Heart left ventricle (tissue), 16 donors: ENCODE results near the gene ADAMTS18. TPM values are rescaled to one million over a fixed set of nuclear protein-coding genes. Genes with fewer than 3 reads are reported as not detected.

Experiments used
- ATAC-seq, 4 donors: fragments of 200-7000 bp; cut with Tn5 transposase; one replicate each; pipeline ENCODE4 v1.9.1; 2020 to 2022; ENCODE audit warnings: moderate library complexity in 4 of 4, mild to moderate bottlenecking in 3 of 4, moderate number of reproducible peaks in 1 of 4
- DNase-seq, 5 donors: peaks; one replicate each; pipeline ENCODE4 v3.0.0-alpha.2; 2020
- H3K27ac ChIP-seq, 12 donors: fragments of 200-600 bp; sonication (generic) in 4 of 12; one replicate each; pipeline versions ENCODE4 v1.5.0 to v1.8.0; 2016 to 2022; ENCODE audit warnings: mild to moderate bottlenecking in 2 of 12
- H3K27me3 ChIP-seq, 9 donors: fragments of 200-600 bp; sonication (generic) in 2 of 9; one replicate each; pipeline versions ENCODE4 v1.5.1 to v1.8.0; 2016 to 2022; ENCODE audit warnings: mild to moderate bottlenecking in 3 of 9
- H3K36me3 ChIP-seq, 9 donors: fragments of 200-600 bp; sonication (generic) in 2 of 9; one replicate each; pipeline versions ENCODE4 v1.5.0 to v1.8.0; 2018 to 2022; ENCODE audit warnings: mild to moderate bottlenecking in 2 of 9
- H3K4me1 ChIP-seq, 12 donors: fragments of 200-600 bp; sonication (generic) in 4 of 12; one replicate each; pipeline versions ENCODE4 v1.5.0 to v1.8.0; 2016 to 2022; ENCODE audit warnings: mild to moderate bottlenecking in 3 of 12
- H3K4me3 ChIP-seq, 12 donors: fragments of 200-600 bp; sonication (generic) in 4 of 12; one replicate each; pipeline versions ENCODE4 v1.5.0 to v1.8.0; 2017 to 2022; ENCODE audit warnings: mild to moderate bottlenecking in 9 of 12, moderate library complexity in 4 of 12
- H3K9me3 ChIP-seq, 12 donors: fragments of 200-600 bp; sonication (generic) in 4 of 12; one replicate each; pipeline versions ENCODE4 v1.5.0 to v1.8.0; 2016 to 2022; ENCODE audit warnings: mild to moderate bottlenecking in 1 of 12
- POLR2A ChIP-seq, 2 donors: fragments of 450-650 bp; IDR thresholded peaks; one replicate each; pipeline ENCODE4 v1.6.1; 2017; ENCODE audit warnings: antibody characterized with exemption in 2 of 2, mild to moderate bottlenecking in 2 of 2, moderate library complexity in 2 of 2
- WGBS, 4 donors: extraction: QIAGEN DNeasy Blood & Tissue Kit in 2 of 4; methylation state at CpG; one replicate each; pipeline versions ENCODE4 v1.1.5 to v1.1.7; 2013 to 2018; 5-methylcytosine and 5-hydroxymethylcytosine counted together
- intact Hi-C, 10 donors: fragments of 100-400 bp; cut with DNase I; formaldehyde crosslinking; loops; one replicate each; pipeline versions ENCODE4 v1.11.1 to v1.14.2; 2022
- polyA plus RNA-seq, 2 donors: library from polyadenylated mRNA; stranded (reverse); fragments of 200-250 nt; gene quantifications; one replicate each; pipeline ENCODE4 v1.2.3, GENCODE V29; 2013
- total RNA-seq, 9 donors: library from RNA; depleted of rRNA in 2 of 9; stranded (reverse); fragments of >200 nt in 2 of 9; fragmentation: NEBNext Ultra II Directional in 3 of 9; extraction: Animal tissue kit (Norgen Biotek cat#: 25700) in 3 of 9; gene quantifications; one replicate each; pipeline versions ENCODE4 v1.1.0 to v1.2.4, GENCODE V29; 2016 to 2023
- TF ChIP-seq, protein P1 (sequence below), 12 donors: fragments of 200-600 bp; sonication (generic) in 4 of 12; IDR thresholded peaks; one replicate each; pipeline versions ENCODE4 v1.5.0 to v1.8.0; 2018 to 2022; ENCODE audit warnings: antibody characterized with exemption in 12 of 12, mild to moderate bottlenecking in 5 of 12
- donor health status: ischemic (EF 13 %, LVEDD 7.1; RV severe dilation, severe dysfunction).
- donor health status: healthy with polysubstance abuse.
- donor health status: DM: no; HTN: yes; CAD: no.
- donor health status: DM: no; HTN: no; CAD: no.
- donor health status: ischemic (EF 25% LVEDD 6.9; RV normal size, moderate dysfunction).
- donor health status: ischemic (EF 25% LVEDD 5.7; RV mildly dilated, moderate dysfunction).
- donor health status: healthy.
- donor health status: DM: yes; HTN: yes; CAD: no.
- donor health status: ischemic (EF 35%, LVEDD 5.7; RV mildly dilated, moderate dysfunction).
- donor health status: nonischemic (EF 11% LVEDD 7.7; RV severe dilation, severe dysfunction).
- donor health status: DM: yes; HTN: yes; CAD: no.
- donor health status: PGD.
- donor health status: ischemic (EF 29% LVEDD 5.4; RV normal size, mild dysfunction).
- donor health status: nonischemic (EF 23%, LVEDD 6.1; RV moderate dilation, normal function).

ADAMTS18 gene
- total and polyA plus RNA-seq, 11 donors, result 0.10 to 0.69 (median 0.14) TPM; not detected in 8

DNA sequence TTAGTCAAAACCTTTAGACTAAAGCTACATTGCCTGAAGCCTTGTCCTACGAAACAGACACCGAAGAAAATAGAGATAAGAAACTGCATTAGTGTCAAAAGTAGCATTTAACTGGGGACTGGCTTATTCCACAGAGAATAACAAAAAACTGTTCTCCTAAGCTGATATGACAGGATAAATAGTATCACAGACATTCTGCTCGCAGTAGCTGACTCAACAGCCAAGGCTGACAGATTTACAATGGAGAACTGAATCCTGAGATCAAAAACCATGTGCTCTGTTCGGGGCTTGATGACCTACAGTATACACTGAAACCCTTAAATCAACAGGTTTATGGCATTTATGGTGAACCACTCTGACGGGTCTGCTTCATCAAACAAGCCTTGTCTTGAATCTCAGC is 25.5 kb downstream of the ADAMTS18 start:
- intact Hi-C loops, result no loop called here
- H3K4me3 ChIP-seq, result no peak overlapping the region

DNA sequence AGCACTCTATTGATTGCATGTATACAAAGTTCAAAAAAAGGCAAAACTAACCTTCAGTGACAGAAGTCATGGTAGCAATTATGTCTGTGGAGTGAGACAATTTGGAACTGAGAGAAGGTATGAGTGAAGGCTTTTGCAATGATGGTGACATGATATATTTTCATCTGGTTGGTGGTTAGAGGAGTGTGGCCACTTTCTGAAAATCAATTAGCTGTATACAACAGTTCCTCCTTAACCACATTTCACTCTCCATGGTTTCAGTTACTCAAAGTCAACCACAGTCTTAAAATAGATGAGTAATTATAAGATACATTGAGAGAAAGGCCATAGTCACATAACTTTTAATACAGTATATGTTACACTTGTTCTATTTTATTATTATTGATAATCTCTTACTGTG is 26.2 kb downstream of the ADAMTS18 start:
- no peaks in the 10 kb centered on the region for H3K4me1 ChIP-seq
- no peak for ATAC-seq
- H3K9me3 ChIP-seq, result peaks cover 0 to 20% (median 4%) of the 10 kb centered on the region in 12 donors
- DNase-seq, result no peak
- H3K36me3 ChIP-seq, result no peaks in the 10 kb centered on the region
- no peak overlapping the region for H3K27ac ChIP-seq
- H3K4me3 ChIP-seq, result no peak overlapping the region
- intact Hi-C loops, result no loop called here
- TF ChIP-seq POLR2A (IDR thresholded peaks at IDR 0.05), result no peak
- TF ChIP-seq, protein P1, sequence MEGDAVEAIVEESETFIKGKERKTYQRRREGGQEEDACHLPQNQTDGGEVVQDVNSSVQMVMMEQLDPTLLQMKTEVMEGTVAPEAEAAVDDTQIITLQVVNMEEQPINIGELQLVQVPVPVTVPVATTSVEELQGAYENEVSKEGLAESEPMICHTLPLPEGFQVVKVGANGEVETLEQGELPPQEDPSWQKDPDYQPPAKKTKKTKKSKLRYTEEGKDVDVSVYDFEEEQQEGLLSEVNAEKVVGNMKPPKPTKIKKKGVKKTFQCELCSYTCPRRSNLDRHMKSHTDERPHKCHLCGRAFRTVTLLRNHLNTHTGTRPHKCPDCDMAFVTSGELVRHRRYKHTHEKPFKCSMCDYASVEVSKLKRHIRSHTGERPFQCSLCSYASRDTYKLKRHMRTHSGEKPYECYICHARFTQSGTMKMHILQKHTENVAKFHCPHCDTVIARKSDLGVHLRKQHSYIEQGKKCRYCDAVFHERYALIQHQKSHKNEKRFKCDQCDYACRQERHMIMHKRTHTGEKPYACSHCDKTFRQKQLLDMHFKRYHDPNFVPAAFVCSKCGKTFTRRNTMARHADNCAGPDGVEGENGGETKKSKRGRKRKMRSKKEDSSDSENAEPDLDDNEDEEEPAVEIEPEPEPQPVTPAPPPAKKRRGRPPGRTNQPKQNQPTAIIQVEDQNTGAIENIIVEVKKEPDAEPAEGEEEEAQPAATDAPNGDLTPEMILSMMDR (IDR thresholded peaks at IDR 0.05), result no peak
- H3K27me3 ChIP-seq, result no peaks in the 10 kb centered on the region

More for the DNA sequence above, 25.5 kb downstream of the ADAMTS18 start:
- DNase-seq (no peak), ATAC-seq (no peak)
- 66 to 70% (median 69%) methylated on average over 5 of the region's 5 CpGs for WGBS, 4 donors
- Histone ChIP-seq H3K27me3 (no peaks in the 10 kb centered on the region), H3K9me3 (peaks cover 0 to 20% (median 4%) of the 10 kb centered on the region in 12 donors), H3K4me1 (no peaks in the 10 kb centered on the region), H3K36me3 (no peaks in the 10 kb centered on the region), H3K27ac (no peak overlapping the region)
- TF ChIP-seq, protein P1 (IDR thresholded peaks at IDR 0.05), result no peak
- TF ChIP-seq POLR2A (IDR thresholded peaks at IDR 0.05), result no peak

- intact Hi-C loops, result no loop called here
- Histone ChIP-seq H3K27ac (no peak overlapping the region), H3K27me3 (no peaks in the 10 kb centered on the region), H3K4me3 (no peak overlapping the region), H3K4me1 (peaks cover 0 to 5% (median 0%) of the 10 kb centered on the region in 12 donors), H3K9me3 (peaks cover 0 to 20% (median 4%) of the 10 kb centered on the region in 12 donors), H3K36me3 (no peaks in the 10 kb centered on the region)
- ATAC-seq, result no peak
- 93 to 98% (median 96%) methylated on average over 1 of the region's 1 CpG for WGBS, 4 donors
- no peak for DNase-seq
- TF ChIP-seq, protein P1 (IDR thresholded peaks at IDR 0.05), result no peak
- no peak for TF ChIP-seq POLR2A (IDR thresholded peaks at IDR 0.05)
Observed at GRCh38 chr16:77406680-77407079, 28.2 kb downstream of the ADAMTS18 start.

- intact Hi-C loops, result no loop called here
- ATAC-seq, result no peak
Observed at GRCh38 chr16:77404775-77405174, 30.1 kb downstream of the ADAMTS18 start.

More at GRCh38 chr16:77404775-77405174, 30.1 kb downstream of the ADAMTS18 start:
- Histone ChIP-seq H3K36me3 (no peaks in the 10 kb centered on the region), H3K27ac (no peak overlapping the region), H3K9me3 (peaks cover 0 to 20% (median 4%) of the 10 kb centered on the region in 12 donors), H3K4me3 (no peak overlapping the region), H3K4me1 (peaks cover 0 to 5% (median 0%) of the 10 kb centered on the region in 12 donors), H3K27me3 (no peaks in the 10 kb centered on the region)
- 54 to 76% (median 67%) methylated on average over 1 of the region's 1 CpG for WGBS, 4 donors
- no peak for TF ChIP-seq POLR2A (IDR thresholded peaks at IDR 0.05)
- TF ChIP-seq, protein P1 (IDR thresholded peaks at IDR 0.05), result no peak
- no peak for DNase-seq
